ENCODE results near the gene HAUS8. TPM values are rescaled to one million over a fixed set of nuclear protein-coding genes. Genes with fewer than 3 reads are reported as not detected.

Gene HAUS8
- total and polyA plus RNA-seq, 9 of the 15 experiments (the other 6 are each of a cell fraction or from before 2014, with no cell fraction given): 20.5 to 53.2 (median 36.0) TPM

GRCh38 chr19:17075035-17075863 is at the start of gene HAUS8, which contains the start of gene MYO9B (continued):
- TF ChIP-seq AFF1 (IDR thresholded peaks at IDR 0.05; ENCODE audit: low read depth in 1 of 2, partially characterized antibody in 2 of 2): no peak
- TF ChIP-seq POLR2H (tag; IDR thresholded peaks at IDR 0.05; ENCODE audit: low read depth): peak; percentile 93
- no peak for TF ChIP-seq SMARCA4 (IDR thresholded peaks at IDR 0.05)
- TF ChIP-seq ZBTB8A (IDR thresholded peaks at IDR 0.05; ENCODE audit: partially characterized antibody): no peak
- TF ChIP-seq DNMT1 (IDR thresholded peaks at IDR 0.05): 0 out of 2 replicates have a peak, but pooled peaks have one; percentile 40
- TF ChIP-seq SMARCB1 (IDR thresholded peaks at IDR 0.05; ENCODE audit: insufficient read length, low read depth): no peak
- TF ChIP-seq ZNF133 (CRISPR knock-in tag; IDR thresholded peaks at IDR 0.05): no peak
- no peak for TF ChIP-seq POU5F1 (IDR thresholded peaks at IDR 0.05; ENCODE audit: borderline replicate concordance, low read depth, low read length, partially characterized antibody)
- TF ChIP-seq ZC3H8 (IDR thresholded peaks at IDR 0.05): no peak
- no peak for TF ChIP-seq DACH1 (IDR thresholded peaks at IDR 0.05; ENCODE audit: partially characterized antibody)
- TF ChIP-seq SLC30A9 (CRISPR knock-in tag; IDR thresholded peaks at IDR 0.05): no peak
- peak; percentile 93; the same call in 1 of the 2 replicates for TF ChIP-seq HMGXB4 (CRISPR knock-in tag; IDR thresholded peaks at IDR 0.05)
- no peak for TF ChIP-seq CEBPB (tag; IDR thresholded peaks at IDR 0.05)
- TF ChIP-seq TCF15 (CRISPR knock-in tag; IDR thresholded peaks at IDR 0.05): no peak
- TF ChIP-seq IFI16 (CRISPR knock-in tag; IDR thresholded peaks at IDR 0.05): no peak
- no peak for TF ChIP-seq MECOM (CRISPR knock-in tag; IDR thresholded peaks at IDR 0.05)
- TF ChIP-seq MYBL2 (IDR thresholded peaks at IDR 0.05; ENCODE audit: low read depth): peak; percentile 92
- TF ChIP-seq MYBL2 (CRISPR knock-in tag; IDR thresholded peaks at IDR 0.05; ENCODE audit: borderline replicate concordance): no peak
- TF ChIP-seq FOXK2 (conservative IDR thresholded peaks at IDR 0.05 in 1 of 2, IDR thresholded peaks at IDR 0.05 in 1 of 2; ENCODE audit: low read depth in 2 of 2): peak; percentile 50 to 100; a peak in 3 of 4 replicates
- peak; percentile 87 for TF ChIP-seq CCNT2 (IDR thresholded peaks at IDR 0.05; ENCODE audit: borderline replicate concordance, extremely low read depth, insufficient read length, low read depth, low read length)
